GM12874 (cell line): ENCODE measurements around the gene CEP131.

ENCODE experiments used
- CTCF ChIP-seq: IDR thresholded peaks from 2 replicates; pipeline ENCODE4 v1.5.1; 2011; ENCODE audit warnings: low read depth, mild to moderate bottlenecking, control low read depth, low read length, moderate library complexity; ENCODE audit not compliant: insufficient read depth

The CEP131 gene

GRCh38 chr17:81190591-81190990 lies 32.2 kb downstream of the CEP131 start:
- no peak for TF ChIP-seq CTCF

GRCh38 chr17:81189670-81190530 lies 32.9 kb downstream of the CEP131 start:
- no peak for TF ChIP-seq CTCF

GRCh38 chr17:81189016-81189415 lies 33.7 kb downstream of the CEP131 start:
- no peak for TF ChIP-seq CTCF

GRCh38 chr17:81188491-81188840 lies 34.3 kb downstream of the CEP131 start:
- no peak for TF ChIP-seq CTCF

GRCh38 chr17:81187586-81188490 lies 34.9 kb downstream of the CEP131 start:
- TF ChIP-seq CTCF: no peak

- TF ChIP-seq CTCF: no peak
These were observed 35.6 kb downstream of the CEP131 start for GRCh38 chr17:81187120-81187519.

GRCh38 chr17:81186203-81186602 lies 36.6 kb downstream of the CEP131 start:
- no peak for TF ChIP-seq CTCF
